Liver (tissue), 3 donors: ENCODE data around the gene CUX1.

Experiments
- ATF3 ChIP-seq: IDR thresholded peaks from 2 replicates; pipeline ENCODE4 v1.6.1; 2016; ENCODE audit warnings: antibody characterized with exemption
- CTCF ChIP-seq: fragments of 150-350 bp; IDR thresholded peaks from 2 replicates; pipeline ENCODE4 v1.5.1; 2017; ENCODE audit warnings: improper control_type of control experiment, low read depth, low read length; ENCODE audit not compliant: missing input control
- HNF4G ChIP-seq: IDR thresholded peaks from 2 replicates; pipeline ENCODE4 v1.6.1; 2016; ENCODE audit warnings: antibody characterized with exemption
- REST ChIP-seq: IDR thresholded peaks from 2 replicates; pipeline ENCODE4 v1.6.1; 2016; ENCODE audit warnings: antibody characterized with exemption, mild to moderate bottlenecking
- ZBTB33 ChIP-seq: IDR thresholded peaks from 2 replicates; pipeline ENCODE4 v1.6.1; 2016; ENCODE audit warnings: antibody characterized with exemption
- donor health status: healthy.
- donor health status: healthy.

GRCh38 chr7:101959829-101960228, 142.4 kb downstream of the CUX1 start:
- TF ChIP-seq CTCF (no peak), HNF4G (no peak), ATF3 (no peak), ZBTB33 (no peak), REST (no peak)
